Stimulated activated CD8-positive, alpha-beta memory T cell treated with anti-CD3 and anti-CD28 coated beads, Interleukin-7, amount 100 ng/mL, for 24 hours (primary cell): ENCODE results near the gene RNF212.
"Not testable (repeated sequence)": the region's sequence is repeated elsewhere in the genome, so short reads cannot be mapped to it uniquely, and the experiment has no call there.

Source experiments
- DNase-seq: peaks from one replicate; pipeline ENCODE4 v3.0.0-alpha.2; 2020; ENCODE audit warnings: low read depth

The RNF212 gene

GRCh38 chr4:1048773-1049590, 64.4 kb downstream of the RNF212 start:
- no peak for DNase-seq

GRCh38 chr4:1047976-1048772, 65.2 kb downstream of the RNF212 start:
- DNase-seq, result no peak

GRCh38 chr4:1047106-1047975, 66.0 kb downstream of the RNF212 start:
- no peak for DNase-seq

- not testable (repeated sequence) for DNase-seq
These were observed 66.8 kb downstream of the RNF212 start for GRCh38 chr4:1046581-1047011.

- DNase-seq, result no peak
These were observed 67.7 kb downstream of the RNF212 start for GRCh38 chr4:1045595-1046201.

- no peak for DNase-seq
These were observed 68.2 kb downstream of the RNF212 start for GRCh38 chr4:1045193-1045594.

GRCh38 chr4:1044469-1045192, 68.7 kb downstream of the RNF212 start:
- no peak for DNase-seq

- peak; percentile 7 for DNase-seq
These were observed 69.5 kb downstream of the RNF212 start for GRCh38 chr4:1043651-1044468.

GRCh38 chr4:1043162-1043561, 70.2 kb downstream of the RNF212 start:
- no peak for DNase-seq

GRCh38 chr4:1042352-1043055, 70.9 kb downstream of the RNF212 start:
- no peak for DNase-seq

- DNase-seq, result no peak
These were observed 71.4 kb downstream of the RNF212 start for GRCh38 chr4:1041936-1042330.

- DNase-seq, result no peak
These were observed 72.0 kb downstream of the RNF212 start for GRCh38 chr4:1041147-1041935.

GRCh38 chr4:1040344-1041146, 72.8 kb downstream of the RNF212 start:
- DNase-seq, result no peak

GRCh38 chr4:1039493-1040343, 73.6 kb downstream of the RNF212 start:
- no peak for DNase-seq

GRCh38 chr4:1038948-1039492, 74.3 kb downstream of the RNF212 start:
- no peak for DNase-seq

- DNase-seq, result no peak
These were observed 76.2 kb downstream of the RNF212 start for GRCh38 chr4:1036976-1037810.
